IMR-90 (cell line): ENCODE data around the gene METTL22.

ENCODE experiments used
- BHLHE40 ChIP-seq: fragments of 150-350 bp; IDR thresholded peaks from 2 replicates; pipeline ENCODE4 v1.6.1; 2016; ENCODE audit warnings: mild to moderate bottlenecking, low read depth, low read length
- NFE2L2 ChIP-seq: fragments of 150-350 bp; IDR thresholded peaks from 2 replicates; pipeline ENCODE4 v1.6.1; 2016; ENCODE audit warnings: low read depth, mild to moderate bottlenecking, low read length
- POLR2A ChIP-seq: IDR thresholded peaks from 2 replicates; pipeline ENCODE4 v1.6.1; 2012; ENCODE audit warnings: mild to moderate bottlenecking, low read depth, low read length
- RAD21 ChIP-seq: IDR thresholded peaks from 2 replicates; pipeline ENCODE4 v1.6.1; 2012; ENCODE audit warnings: low read length, improper control_type of control experiment
- TF ChIP-seq, protein P1 (sequence below): conservative IDR thresholded peaks from 2 replicates; pipeline ENCODE4 v1.5.1; 2012; ENCODE audit warnings: mild to moderate bottlenecking, low read depth, low read length, improper control_type of control experiment
- TF ChIP-seq, protein P2 (sequence below): fragments of 150-350 bp; IDR thresholded peaks from 2 replicates; pipeline ENCODE4 v1.6.1; 2016; ENCODE audit warnings: low read depth, mild to moderate bottlenecking, low read length, moderate library complexity, borderline replicate concordance

DNA sequence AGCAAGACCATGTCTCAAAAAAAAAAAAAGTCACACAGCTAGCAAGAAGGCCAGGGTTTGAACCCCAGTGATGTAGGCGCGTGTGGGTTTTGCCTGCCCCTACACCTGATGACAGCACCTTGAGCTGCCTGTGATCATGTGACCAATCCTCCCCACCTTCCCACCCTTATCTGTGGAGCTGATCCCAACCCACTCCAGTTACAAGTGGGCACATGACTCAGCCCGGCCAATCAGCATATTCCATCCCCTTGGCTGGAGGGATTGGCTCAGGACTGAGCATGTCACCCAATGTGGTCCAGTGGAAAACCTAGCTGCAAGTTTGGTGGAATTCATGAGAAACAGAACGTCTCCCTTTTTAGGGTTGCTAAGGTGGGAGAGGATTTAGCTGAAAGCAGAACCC is 37.8 kb upstream of the METTL22 start:
- TF ChIP-seq, protein P1, sequence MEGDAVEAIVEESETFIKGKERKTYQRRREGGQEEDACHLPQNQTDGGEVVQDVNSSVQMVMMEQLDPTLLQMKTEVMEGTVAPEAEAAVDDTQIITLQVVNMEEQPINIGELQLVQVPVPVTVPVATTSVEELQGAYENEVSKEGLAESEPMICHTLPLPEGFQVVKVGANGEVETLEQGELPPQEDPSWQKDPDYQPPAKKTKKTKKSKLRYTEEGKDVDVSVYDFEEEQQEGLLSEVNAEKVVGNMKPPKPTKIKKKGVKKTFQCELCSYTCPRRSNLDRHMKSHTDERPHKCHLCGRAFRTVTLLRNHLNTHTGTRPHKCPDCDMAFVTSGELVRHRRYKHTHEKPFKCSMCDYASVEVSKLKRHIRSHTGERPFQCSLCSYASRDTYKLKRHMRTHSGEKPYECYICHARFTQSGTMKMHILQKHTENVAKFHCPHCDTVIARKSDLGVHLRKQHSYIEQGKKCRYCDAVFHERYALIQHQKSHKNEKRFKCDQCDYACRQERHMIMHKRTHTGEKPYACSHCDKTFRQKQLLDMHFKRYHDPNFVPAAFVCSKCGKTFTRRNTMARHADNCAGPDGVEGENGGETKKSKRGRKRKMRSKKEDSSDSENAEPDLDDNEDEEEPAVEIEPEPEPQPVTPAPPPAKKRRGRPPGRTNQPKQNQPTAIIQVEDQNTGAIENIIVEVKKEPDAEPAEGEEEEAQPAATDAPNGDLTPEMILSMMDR, result no peak
- TF ChIP-seq, protein P2, sequence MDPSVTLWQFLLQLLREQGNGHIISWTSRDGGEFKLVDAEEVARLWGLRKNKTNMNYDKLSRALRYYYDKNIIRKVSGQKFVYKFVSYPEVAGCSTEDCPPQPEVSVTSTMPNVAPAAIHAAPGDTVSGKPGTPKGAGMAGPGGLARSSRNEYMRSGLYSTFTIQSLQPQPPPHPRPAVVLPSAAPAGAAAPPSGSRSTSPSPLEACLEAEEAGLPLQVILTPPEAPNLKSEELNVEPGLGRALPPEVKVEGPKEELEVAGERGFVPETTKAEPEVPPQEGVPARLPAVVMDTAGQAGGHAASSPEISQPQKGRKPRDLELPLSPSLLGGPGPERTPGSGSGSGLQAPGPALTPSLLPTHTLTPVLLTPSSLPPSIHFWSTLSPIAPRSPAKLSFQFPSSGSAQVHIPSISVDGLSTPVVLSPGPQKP, result no peak
- TF ChIP-seq POLR2A, result no peak
- no peak for TF ChIP-seq RAD21
- TF ChIP-seq NFE2L2, result no peak
- no peak for TF ChIP-seq BHLHE40
